DOHH2 (cell line): ENCODE data around the gene KDM4C.

Experiments used
- H3F3A ChIP-seq: fragments of 200-600 bp; sonication (generic), shearing (Covaris generic); 2 replicates; pipeline ENCODE4 v1.6.0; 2016; ENCODE audit warnings: antibody characterized with exemption, mild to moderate bottlenecking; ENCODE audit not compliant: control insufficient read depth, insufficient read depth
- H3K27ac ChIP-seq: fragments of 200-600 bp; sonication (generic); 2 replicates; pipeline ENCODE4 v1.5.1; 2014; ENCODE audit warnings: low read depth, mild to moderate bottlenecking, low read length, moderate library complexity
- H3K27me3 ChIP-seq: fragments of 200-600 bp; sonication (generic); 2 replicates; pipeline ENCODE4 v1.6.1; 2014; ENCODE audit warnings: mild to moderate bottlenecking, low read length, mixed read lengths; ENCODE audit not compliant: control insufficient read depth
- H3K36me3 ChIP-seq: fragments of 200-600 bp; sonication (generic); 2 replicates; pipeline ENCODE4 v1.6.1; 2014; ENCODE audit warnings: mild to moderate bottlenecking, low read length, moderate library complexity, mixed read lengths; ENCODE audit not compliant: control insufficient read depth
- H3K4me1 ChIP-seq: fragments of 200-600 bp; sonication (generic); 2 replicates; pipeline ENCODE4 v1.6.1; 2014; ENCODE audit warnings: mild to moderate bottlenecking, low read length, mixed read lengths; ENCODE audit not compliant: control insufficient read depth
- H3K4me2 ChIP-seq: fragments of 200-600 bp; sonication (generic); 2 replicates; pipeline ENCODE4 v1.6.0; 2014; ENCODE audit warnings: mild to moderate bottlenecking, low read length, moderate library complexity
- H3K4me3 ChIP-seq: fragments of 200-600 bp; sonication (generic); 2 replicates; pipeline ENCODE4 v1.5.1; 2014; ENCODE audit warnings: mild to moderate bottlenecking, low read length, mixed read lengths
- H3K79me2 ChIP-seq: fragments of 200-600 bp; sonication (generic); 2 replicates; pipeline ENCODE4 v1.6.1; 2014; ENCODE audit warnings: mild to moderate bottlenecking, low read length, mixed read lengths; ENCODE audit not compliant: control insufficient read depth
- H3K9me2 ChIP-seq: fragments of 200-600 bp; sonication (generic); replicated peaks from 2 replicates; pipeline ENCODE4 v1.6.1; 2014; ENCODE audit warnings: mild to moderate bottlenecking, low read length, mixed read lengths; ENCODE audit not compliant: control insufficient read depth
- H3K9me3 ChIP-seq: fragments of 200-600 bp; sonication (generic); 2 replicates; pipeline ENCODE4 v1.6.1; 2014; ENCODE audit warnings: antibody characterized with exemption, low read length, mixed read lengths; ENCODE audit not compliant: control insufficient read depth, insufficient read depth
- H4K20me1 ChIP-seq: fragments of 200-600 bp; sonication (generic); 2 replicates; pipeline ENCODE4 v1.6.0; 2014; ENCODE audit warnings: low read depth, mild to moderate bottlenecking, antibody characterized with exemption, low read length, moderate library complexity; ENCODE audit not compliant: control insufficient read depth, insufficient read depth
- CTCF ChIP-seq: fragments of 200-600 bp; sonication (generic); IDR thresholded peaks from one replicate; pipeline ENCODE4 v1.5.1; 2014; ENCODE audit warnings: antibody characterized with exemption, mild to moderate bottlenecking, low read depth, low read length; ENCODE audit not compliant: poor library complexity, severe bottlenecking
- EZH2phosphoT487 ChIP-seq: fragments of 200-600 bp; sonication (generic); IDR thresholded peaks from 2 replicates; pipeline ENCODE4 v1.6.1; 2017; ENCODE audit warnings: borderline replicate concordance, mild to moderate bottlenecking, antibody characterized with exemption, low read length, moderate library complexity, mixed read lengths

Gene KDM4C

GRCh38 chr9:6984941-6985578 lies 227.3 kb downstream of the KDM4C start:
- TF ChIP-seq CTCF: no peak
- no peak for TF ChIP-seq EZH2phosphoT487
- H4K20me1 ChIP-seq: no peaks in the 10 kb centered on the region
- H3K27ac ChIP-seq: no peak overlapping the region
- H3K36me3 ChIP-seq: peaks cover 41% of the 10 kb centered on the region
- H3K9me2 ChIP-seq: no peaks in the 10 kb centered on the region
- H3F3A ChIP-seq: no peaks in the 10 kb centered on the region
- H3K79me2 ChIP-seq: no peaks in the 10 kb centered on the region
- H3K4me2 ChIP-seq: no peak overlapping the region
- H3K9me3 ChIP-seq: no peaks in the 10 kb centered on the region
- H3K4me1 ChIP-seq: no peaks in the 10 kb centered on the region
- no peaks in the 10 kb centered on the region for H3K27me3 ChIP-seq
- no peak overlapping the region for H3K4me3 ChIP-seq

GRCh38 chr9:6986141-6986815 lies 228.5 kb downstream of the KDM4C start:
- Histone ChIP-seq H3K27ac (no peak overlapping the region), H3K4me3 (no peak overlapping the region), H3K9me3 (no peaks in the 10 kb centered on the region), H4K20me1 (no peaks in the 10 kb centered on the region), H3K36me3 (peaks cover 43% of the 10 kb centered on the region), H3K4me1 (no peaks in the 10 kb centered on the region), H3K79me2 (no peaks in the 10 kb centered on the region), H3K4me2 (no peak overlapping the region), H3K9me2 (no peaks in the 10 kb centered on the region), H3K27me3 (no peaks in the 10 kb centered on the region), H3F3A (no peaks in the 10 kb centered on the region)
- TF ChIP-seq EZH2phosphoT487 (no peak), CTCF (no peak)

- no peaks in the 10 kb centered on the region for H3K4me1 ChIP-seq
- H4K20me1 ChIP-seq: no peaks in the 10 kb centered on the region
- H3K79me2 ChIP-seq: no peaks in the 10 kb centered on the region
- H3K36me3 ChIP-seq: peaks cover 37% of the 10 kb centered on the region
- no peaks in the 10 kb centered on the region for H3K9me2 ChIP-seq
- no peak overlapping the region for H3K4me3 ChIP-seq
- no peaks in the 10 kb centered on the region for H3K9me3 ChIP-seq
- H3K27me3 ChIP-seq: no peaks in the 10 kb centered on the region
- no peak overlapping the region for H3K27ac ChIP-seq
- TF ChIP-seq CTCF: no peak
- no peak for TF ChIP-seq EZH2phosphoT487
- H3F3A ChIP-seq: no peaks in the 10 kb centered on the region
- H3K4me2 ChIP-seq: no peak overlapping the region
These were observed 229.6 kb downstream of the KDM4C start for GRCh38 chr9:6987381-6987780.
